HG03520 (cell line): ENCODE measurements around the gene MLLT3.

Experiments
- ATAC-seq: cut with Tn5 transposase; IDR thresholded peaks from one replicate; pipeline ENCODE4 v1.9.1; 2021; ENCODE audit warnings: mild to moderate bottlenecking, moderate library complexity; ENCODE audit not compliant: unreplicated experiment

MLLT3 gene

GRCh38 chr9:20395651-20396050 is 226.6 kb downstream of the MLLT3 start:
- no peak for ATAC-seq

GRCh38 chr9:20394969-20395368 is 227.3 kb downstream of the MLLT3 start:
- no peak for ATAC-seq

- no peak for ATAC-seq
Measured at GRCh38 chr9:20391208-20391607, 231.1 kb downstream of the MLLT3 start.

GRCh38 chr9:20390400-20390799 is 231.9 kb downstream of the MLLT3 start:
- ATAC-seq = no peak

- ATAC-seq = no peak
Measured at GRCh38 chr9:20387062-20387461, 235.2 kb downstream of the MLLT3 start.

- ATAC-seq = no peak
Measured at GRCh38 chr9:20384642-20385041, 237.7 kb downstream of the MLLT3 start.

GRCh38 chr9:20382460-20383071 is 239.7 kb downstream of the MLLT3 start:
- no peak for ATAC-seq

- ATAC-seq = no peak
Measured at GRCh38 chr9:20380546-20380945, 241.8 kb downstream of the MLLT3 start.

- ATAC-seq = no peak
Measured at GRCh38 chr9:20379804-20380225, 242.5 kb downstream of the MLLT3 start.

- no peak for ATAC-seq
Measured at GRCh38 chr9:20378851-20379250, 243.4 kb downstream of the MLLT3 start.

- no peak for ATAC-seq
Measured at GRCh38 chr9:20377790-20378189, 244.5 kb downstream of the MLLT3 start.

GRCh38 chr9:20376731-20377375 is 245.4 kb downstream of the MLLT3 start:
- no peak for ATAC-seq

- no peak for ATAC-seq
Measured at GRCh38 chr9:20376042-20376441, 246.3 kb downstream of the MLLT3 start.

GRCh38 chr9:20373263-20373662 is 249.0 kb downstream of the MLLT3 start:
- no peak for ATAC-seq

- ATAC-seq = no peak
Measured at GRCh38 chr9:20369391-20369790, 252.9 kb downstream of the MLLT3 start.

GRCh38 chr9:20367855-20368254 is 254.4 kb downstream of the MLLT3 start:
- no peak for ATAC-seq

- ATAC-seq = no peak
Measured at GRCh38 chr9:20364959-20365358, 257.3 kb downstream of the MLLT3 start.

GRCh38 chr9:20363233-20363632 is 259.1 kb downstream of the MLLT3 start:
- ATAC-seq = no peak

- peak; percentile 67 for ATAC-seq
Measured at GRCh38 chr9:20361656-20362570, 260.4 kb downstream of the MLLT3 start.

GRCh38 chr9:20361229-20361628 is 261.1 kb downstream of the MLLT3 start:
- ATAC-seq = no peak

- no peak for ATAC-seq
Measured at GRCh38 chr9:20358207-20358606, 264.1 kb downstream of the MLLT3 start.

GRCh38 chr9:20357037-20357432 is 265.3 kb downstream of the MLLT3 start:
- ATAC-seq = no peak
